ENCODE results near the gene SLX4. TPM values are rescaled to one million over a fixed set of nuclear protein-coding genes. Genes with fewer than 3 reads are reported as not detected.

The SLX4 gene
- total RNA-seq, 1 experiment from 2014 or later = 15.5 TPM

DNA sequence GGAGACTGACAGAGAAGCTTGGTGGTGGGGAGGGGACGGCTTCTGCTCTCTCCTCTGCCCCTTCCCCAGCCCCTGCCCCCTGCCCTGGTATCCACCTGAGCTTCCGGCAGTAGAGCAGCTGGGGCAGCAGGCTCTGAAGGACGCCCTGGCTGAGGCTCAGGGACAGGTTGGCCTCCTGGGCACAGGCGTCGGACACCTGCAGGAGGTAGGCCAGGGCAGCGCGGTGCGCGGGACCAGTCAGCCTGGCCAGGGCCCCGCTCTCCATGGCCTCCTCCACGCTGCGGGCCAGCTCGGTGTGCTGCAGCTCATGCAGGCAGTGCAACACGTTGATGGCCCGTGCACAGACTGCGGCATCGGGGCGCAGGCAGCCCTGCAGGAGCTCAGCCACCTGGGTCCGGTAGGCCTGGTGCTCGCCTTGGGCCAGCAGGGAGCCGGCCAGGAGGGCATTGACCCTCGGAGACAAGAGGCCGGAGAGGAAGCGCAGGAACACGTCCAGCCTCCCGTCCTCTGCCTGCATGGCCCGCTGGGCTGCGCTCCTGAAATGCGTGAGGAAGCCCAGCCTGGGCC lies 48.4 kb downstream of the SLX4 start:
- ATAC-seq = no peak
- no peaks in the 10 kb centered on the region for H3K9me3 ChIP-seq (ENCODE audit: control insufficient read depth, insufficient read depth, low read depth, low read length)
- intact Hi-C loops (cut with micrococcal nuclease; ENCODE audit: unreplicated experiment) (no loop called here), in situ Hi-C loops (cut with HindIII; ENCODE audit: low pct_unique_long_range_greater_than_20kb, low sequenced_read_pairs) (no loop called here)
- ChIA-PET POLR2A (no interaction called here), CTCF (no interaction called here)
- TF ChIP-seq, protein P1, sequence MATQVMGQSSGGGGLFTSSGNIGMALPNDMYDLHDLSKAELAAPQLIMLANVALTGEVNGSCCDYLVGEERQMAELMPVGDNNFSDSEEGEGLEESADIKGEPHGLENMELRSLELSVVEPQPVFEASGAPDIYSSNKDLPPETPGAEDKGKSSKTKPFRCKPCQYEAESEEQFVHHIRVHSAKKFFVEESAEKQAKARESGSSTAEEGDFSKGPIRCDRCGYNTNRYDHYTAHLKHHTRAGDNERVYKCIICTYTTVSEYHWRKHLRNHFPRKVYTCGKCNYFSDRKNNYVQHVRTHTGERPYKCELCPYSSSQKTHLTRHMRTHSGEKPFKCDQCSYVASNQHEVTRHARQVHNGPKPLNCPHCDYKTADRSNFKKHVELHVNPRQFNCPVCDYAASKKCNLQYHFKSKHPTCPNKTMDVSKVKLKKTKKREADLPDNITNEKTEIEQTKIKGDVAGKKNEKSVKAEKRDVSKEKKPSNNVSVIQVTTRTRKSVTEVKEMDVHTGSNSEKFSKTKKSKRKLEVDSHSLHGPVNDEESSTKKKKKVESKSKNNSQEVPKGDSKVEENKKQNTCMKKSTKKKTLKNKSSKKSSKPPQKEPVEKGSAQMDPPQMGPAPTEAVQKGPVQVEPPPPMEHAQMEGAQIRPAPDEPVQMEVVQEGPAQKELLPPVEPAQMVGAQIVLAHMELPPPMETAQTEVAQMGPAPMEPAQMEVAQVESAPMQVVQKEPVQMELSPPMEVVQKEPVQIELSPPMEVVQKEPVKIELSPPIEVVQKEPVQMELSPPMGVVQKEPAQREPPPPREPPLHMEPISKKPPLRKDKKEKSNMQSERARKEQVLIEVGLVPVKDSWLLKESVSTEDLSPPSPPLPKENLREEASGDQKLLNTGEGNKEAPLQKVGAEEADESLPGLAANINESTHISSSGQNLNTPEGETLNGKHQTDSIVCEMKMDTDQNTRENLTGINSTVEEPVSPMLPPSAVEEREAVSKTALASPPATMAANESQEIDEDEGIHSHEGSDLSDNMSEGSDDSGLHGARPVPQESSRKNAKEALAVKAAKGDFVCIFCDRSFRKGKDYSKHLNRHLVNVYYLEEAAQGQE (IDR thresholded peaks at IDR 0.05; ENCODE audit: insufficient read depth in 1 of 2, low read depth in 2 of 2, low read length in 1 of 2) = no peak
- TF ChIP-seq, protein P2, sequence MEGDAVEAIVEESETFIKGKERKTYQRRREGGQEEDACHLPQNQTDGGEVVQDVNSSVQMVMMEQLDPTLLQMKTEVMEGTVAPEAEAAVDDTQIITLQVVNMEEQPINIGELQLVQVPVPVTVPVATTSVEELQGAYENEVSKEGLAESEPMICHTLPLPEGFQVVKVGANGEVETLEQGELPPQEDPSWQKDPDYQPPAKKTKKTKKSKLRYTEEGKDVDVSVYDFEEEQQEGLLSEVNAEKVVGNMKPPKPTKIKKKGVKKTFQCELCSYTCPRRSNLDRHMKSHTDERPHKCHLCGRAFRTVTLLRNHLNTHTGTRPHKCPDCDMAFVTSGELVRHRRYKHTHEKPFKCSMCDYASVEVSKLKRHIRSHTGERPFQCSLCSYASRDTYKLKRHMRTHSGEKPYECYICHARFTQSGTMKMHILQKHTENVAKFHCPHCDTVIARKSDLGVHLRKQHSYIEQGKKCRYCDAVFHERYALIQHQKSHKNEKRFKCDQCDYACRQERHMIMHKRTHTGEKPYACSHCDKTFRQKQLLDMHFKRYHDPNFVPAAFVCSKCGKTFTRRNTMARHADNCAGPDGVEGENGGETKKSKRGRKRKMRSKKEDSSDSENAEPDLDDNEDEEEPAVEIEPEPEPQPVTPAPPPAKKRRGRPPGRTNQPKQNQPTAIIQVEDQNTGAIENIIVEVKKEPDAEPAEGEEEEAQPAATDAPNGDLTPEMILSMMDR (IDR thresholded peaks at IDR 0.05) = no peak
- no peak for TF ChIP-seq TCF7L2 (IDR thresholded peaks at IDR 0.05; ENCODE audit: low read depth, low read length)
- no peak for TF ChIP-seq POLR2AphosphoS5 (IDR thresholded peaks at IDR 0.05; ENCODE audit: low read depth, low read length)
- TF ChIP-seq SIN3A (IDR thresholded peaks at IDR 0.05; ENCODE audit: borderline replicate concordance, insufficient read depth, low read depth, low read length) = no peak
- BruUV-seq (replicated peaks) = no TSS peak
- no peak overlapping the region for H3K4me3 ChIP-seq (ENCODE audit: low read depth in 2 of 2, low read length in 2 of 2)
- no peaks in the 10 kb centered on the region for H3K4me1 ChIP-seq (ENCODE audit: control insufficient read depth, insufficient read depth, low read length)
- H3K36me3 ChIP-seq (ENCODE audit: control insufficient read depth, insufficient read depth, low read length) = no peaks in the 10 kb centered on the region
- H3K27ac ChIP-seq (ENCODE audit: low read length) = no peak overlapping the region
- no peaks in the 10 kb centered on the region for H3K27me3 ChIP-seq (ENCODE audit: control insufficient read depth, insufficient read depth, low read length)
- no peak for DNase-seq (ENCODE audit: low read depth, low spot score)

DNA sequence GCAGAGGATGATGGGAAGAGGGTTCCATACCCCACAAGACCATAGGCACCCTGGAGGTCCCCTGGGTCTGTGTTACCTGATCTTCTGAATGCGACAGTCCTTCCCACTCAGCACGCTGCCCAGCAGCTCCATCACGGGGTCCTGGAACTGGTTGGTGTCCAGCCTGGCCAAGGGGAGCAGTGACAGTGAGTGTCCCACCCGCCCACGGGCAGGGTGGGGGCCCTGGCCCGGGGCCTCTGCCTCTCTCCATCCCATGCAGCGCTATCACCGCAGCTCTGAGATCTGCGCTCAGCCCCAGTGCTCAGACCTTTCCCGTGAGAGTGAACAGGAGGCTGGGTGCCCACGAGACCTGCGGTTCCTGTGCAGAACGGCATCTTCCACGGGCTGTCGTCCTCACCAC lies 49.8 kb downstream of the SLX4 start:
- TF ChIP-seq TCF7L2 (IDR thresholded peaks at IDR 0.05; ENCODE audit: low read depth, low read length) (no peak), POLR2AphosphoS5 (IDR thresholded peaks at IDR 0.05; ENCODE audit: low read depth, low read length) (no peak), SIN3A (IDR thresholded peaks at IDR 0.05; ENCODE audit: borderline replicate concordance, insufficient read depth, low read depth, low read length) (no peak)
- TF ChIP-seq, protein P1 (IDR thresholded peaks at IDR 0.05; ENCODE audit: insufficient read depth in 1 of 2, low read depth in 2 of 2, low read length in 1 of 2) = no peak
- TF ChIP-seq, protein P2 (IDR thresholded peaks at IDR 0.05) = no peak
- CTCF ChIA-PET = no interaction called here
- in situ Hi-C loops (cut with HindIII; ENCODE audit: low pct_unique_long_range_greater_than_20kb, low sequenced_read_pairs) = no loop called here
- intact Hi-C loops (cut with micrococcal nuclease; ENCODE audit: unreplicated experiment) = no loop called here
- POLR2A ChIA-PET = no interaction called here
- H3K27me3 ChIP-seq (ENCODE audit: control insufficient read depth, insufficient read depth, low read length) = no peaks in the 10 kb centered on the region
- DNase-seq (ENCODE audit: low read depth, low spot score) = no peak
- H3K4me3 ChIP-seq (ENCODE audit: low read depth in 2 of 2, low read length in 2 of 2) = no peak overlapping the region
- no peak overlapping the region for H3K27ac ChIP-seq (ENCODE audit: low read length)
- H3K9me3 ChIP-seq (ENCODE audit: control insufficient read depth, insufficient read depth, low read depth, low read length) = no peaks in the 10 kb centered on the region
- no peaks in the 10 kb centered on the region for H3K36me3 ChIP-seq (ENCODE audit: control insufficient read depth, insufficient read depth, low read length)
- BruUV-seq (replicated peaks) = no TSS peak
- no peaks in the 10 kb centered on the region for H3K4me1 ChIP-seq (ENCODE audit: control insufficient read depth, insufficient read depth, low read length)
- no peak for ATAC-seq
